ENCODE measurements around the gene CXCL3.

- TF ChIP-seq SPI1 (IDR thresholded peaks at IDR 0.05; ENCODE audit: borderline replicate concordance, low read depth) = no peak
- no peak for TF ChIP-seq POLR2AphosphoS5 (IDR thresholded peaks at IDR 0.05; ENCODE audit: low read depth)
These were observed 34.2 kb upstream of the CXCL3 start for GRCh38 chr4:74072739-74073138.
